Ascending aorta (tissue), 2 donors: ENCODE measurements around the gene FBXO21. TPM values are rescaled to one million over a fixed set of nuclear protein-coding genes. Genes with fewer than 3 reads are reported as not detected.

Source experiments
- DNase-seq, 2 donors: peaks; one replicate each; pipeline ENCODE4 v3.0.0-alpha.2; 2019; ENCODE audit warnings: low spot score in 2 of 2
- H3K27ac ChIP-seq, 2 donors: fragments of 200-600 bp; sonication (generic); one replicate each; pipeline ENCODE4 v1.5.1; 2016 to 2017; ENCODE audit warnings: mild to moderate bottlenecking in 1 of 2
- H3K27me3 ChIP-seq: fragments of 200-600 bp; sonication (generic); one replicate; pipeline ENCODE4 v1.5.1; 2017
- H3K36me3 ChIP-seq, 2 donors: fragments of 200-600 bp; sonication (generic); one replicate each; pipeline ENCODE4 v1.5.1; 2016
- H3K4me1 ChIP-seq, 2 donors: fragments of 200-600 bp; sonication (generic); one replicate each; pipeline ENCODE4 v1.5.1; 2016 to 2017; ENCODE audit warnings: mild to moderate bottlenecking in 1 of 2
- H3K4me3 ChIP-seq, 2 donors: fragments of 200-600 bp; sonication (generic); one replicate each; pipeline ENCODE4 v1.5.1; 2016 to 2017; ENCODE audit warnings: mild to moderate bottlenecking in 1 of 2
- H3K9me3 ChIP-seq, 2 donors: fragments of 200-600 bp; sonication (generic); one replicate each; pipeline ENCODE4 v1.5.1; 2016
- intact Hi-C: fragments of 100-400 bp; cut with DNase I; formaldehyde crosslinking; loops from one replicate; pipeline ENCODE4 v1.15.1; 2023
- total RNA-seq: library from RNA; depleted of rRNA; stranded (reverse); fragments of >200 nt; gene quantifications from one replicate; pipeline ENCODE4 v1.1.0, GENCODE V29; 2016
- TF ChIP-seq, protein P1 (sequence below), 3 experiments: fragments of 200-600 bp in 2 of 3; fragments of 450-650 bp in 1 of 3; sonication (generic) in 2 of 3; IDR thresholded peaks; one replicate each; pipeline ENCODE4 v1.5.1; 2016 to 2019; ENCODE audit warnings: antibody characterized with exemption in 3 of 3, mild to moderate bottlenecking in 1 of 3, moderate library complexity in 1 of 3

Gene FBXO21
- total RNA-seq, 1 donor from 2014 or later, result 35.9 TPM

DNA sequence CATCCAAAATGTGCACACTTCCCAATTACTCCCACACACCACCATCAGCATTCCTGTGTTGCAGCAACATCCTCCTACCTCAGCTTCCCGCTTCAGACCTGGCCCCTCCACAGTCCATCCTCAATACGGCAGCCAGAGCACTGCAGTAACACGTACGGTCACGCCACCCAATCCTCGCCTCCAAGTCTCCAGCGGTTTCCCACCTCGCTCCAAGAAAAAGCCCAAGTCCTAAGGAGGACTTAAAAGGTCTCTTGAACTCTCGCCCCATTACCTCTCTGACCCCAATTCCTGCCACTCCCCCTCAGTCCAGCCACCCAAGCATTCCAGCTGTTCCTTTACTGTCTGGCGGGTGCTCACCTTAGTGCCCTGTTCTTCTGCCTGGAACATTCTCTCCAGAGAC is 12.0 kb downstream of the FBXO21 start:
- DNase-seq, result no peak
- Histone ChIP-seq H3K9me3 (peaks cover 0 to 9% of the 10 kb centered on the region in 2 donors), H3K36me3 (peaks cover 53 to 85% of the 10 kb centered on the region in 2 donors), H3K4me3 (no peak overlapping the region), H3K27me3 (no peaks in the 10 kb centered on the region), H3K27ac (no peak overlapping the region), H3K4me1 (no peaks in the 10 kb centered on the region)
- TF ChIP-seq, protein P1, sequence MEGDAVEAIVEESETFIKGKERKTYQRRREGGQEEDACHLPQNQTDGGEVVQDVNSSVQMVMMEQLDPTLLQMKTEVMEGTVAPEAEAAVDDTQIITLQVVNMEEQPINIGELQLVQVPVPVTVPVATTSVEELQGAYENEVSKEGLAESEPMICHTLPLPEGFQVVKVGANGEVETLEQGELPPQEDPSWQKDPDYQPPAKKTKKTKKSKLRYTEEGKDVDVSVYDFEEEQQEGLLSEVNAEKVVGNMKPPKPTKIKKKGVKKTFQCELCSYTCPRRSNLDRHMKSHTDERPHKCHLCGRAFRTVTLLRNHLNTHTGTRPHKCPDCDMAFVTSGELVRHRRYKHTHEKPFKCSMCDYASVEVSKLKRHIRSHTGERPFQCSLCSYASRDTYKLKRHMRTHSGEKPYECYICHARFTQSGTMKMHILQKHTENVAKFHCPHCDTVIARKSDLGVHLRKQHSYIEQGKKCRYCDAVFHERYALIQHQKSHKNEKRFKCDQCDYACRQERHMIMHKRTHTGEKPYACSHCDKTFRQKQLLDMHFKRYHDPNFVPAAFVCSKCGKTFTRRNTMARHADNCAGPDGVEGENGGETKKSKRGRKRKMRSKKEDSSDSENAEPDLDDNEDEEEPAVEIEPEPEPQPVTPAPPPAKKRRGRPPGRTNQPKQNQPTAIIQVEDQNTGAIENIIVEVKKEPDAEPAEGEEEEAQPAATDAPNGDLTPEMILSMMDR (IDR thresholded peaks at IDR 0.05), result no peak
- intact Hi-C loops, result no loop called here

DNA sequence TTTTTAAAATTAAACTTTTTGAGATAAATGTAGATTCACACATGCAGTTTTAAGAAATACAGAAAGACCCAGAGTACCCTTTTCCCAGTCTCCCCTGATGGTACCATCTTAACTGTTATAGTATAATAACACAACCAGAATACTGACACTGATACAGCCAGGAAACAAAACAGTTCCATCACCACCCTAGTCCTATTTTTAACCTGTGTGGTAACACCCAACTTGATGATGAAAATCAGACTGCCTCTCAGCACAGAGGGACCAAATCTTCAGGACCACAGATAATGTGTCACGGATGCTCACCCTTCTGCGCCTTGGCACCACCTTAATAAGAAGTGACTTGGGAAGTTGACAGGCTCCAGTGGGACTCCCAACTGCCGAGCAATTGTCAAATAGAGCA is 18.1 kb downstream of the FBXO21 start:
- no peak overlapping the region for H3K27ac ChIP-seq
- no peaks in the 10 kb centered on the region for H3K27me3 ChIP-seq
- intact Hi-C loops, result no loop called here
- peaks cover 76 to 97% of the 10 kb centered on the region in 2 donors for H3K36me3 ChIP-seq
- no peak overlapping the region for H3K4me3 ChIP-seq
- H3K9me3 ChIP-seq, result no peaks in the 10 kb centered on the region
- H3K4me1 ChIP-seq, result no peaks in the 10 kb centered on the region
- DNase-seq, result no peak
- TF ChIP-seq, protein P1 (IDR thresholded peaks at IDR 0.05), result no peak

DNA sequence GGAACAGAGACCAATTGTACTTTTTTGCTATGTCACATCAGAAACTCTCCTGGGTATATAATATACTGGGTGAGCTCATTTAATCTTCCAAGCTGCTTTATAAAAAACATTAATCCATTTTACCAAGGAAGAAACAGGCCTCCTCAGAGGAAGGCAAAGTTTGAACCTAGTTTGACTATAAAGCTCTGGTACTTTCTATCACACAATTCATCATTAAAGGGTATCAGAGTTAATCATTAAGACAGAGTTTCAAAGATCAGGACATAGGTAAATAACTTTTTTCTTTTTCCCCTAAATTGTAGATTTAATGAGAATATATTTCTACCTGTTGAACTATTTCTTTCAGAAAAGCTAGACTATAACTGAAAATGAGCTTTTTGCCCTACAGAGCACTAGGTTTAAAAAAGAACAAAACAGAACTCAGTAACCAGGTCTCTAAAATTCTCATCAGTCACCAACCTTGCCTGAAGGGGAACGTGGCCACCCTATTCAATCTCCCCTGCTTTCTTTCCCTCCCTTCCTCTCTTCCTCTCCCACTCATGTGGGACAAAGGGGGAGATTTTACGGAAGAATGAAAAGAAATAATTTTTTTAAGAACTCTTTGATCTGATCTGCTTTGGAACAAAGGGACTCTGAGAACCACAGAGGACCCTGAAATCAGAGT is 18.6 kb downstream of the FBXO21 start:
- intact Hi-C loops, result no loop called here
- no peaks in the 10 kb centered on the region for H3K27me3 ChIP-seq
- DNase-seq, result no peak
- H3K4me1 ChIP-seq, result no peaks in the 10 kb centered on the region
- H3K9me3 ChIP-seq, result no peaks in the 10 kb centered on the region
- no peak overlapping the region for H3K27ac ChIP-seq
- TF ChIP-seq, protein P1 (IDR thresholded peaks at IDR 0.05), result no peak
- H3K36me3 ChIP-seq, result peaks cover 77 to 97% of the 10 kb centered on the region in 2 donors
- H3K4me3 ChIP-seq, result no peak overlapping the region

DNA sequence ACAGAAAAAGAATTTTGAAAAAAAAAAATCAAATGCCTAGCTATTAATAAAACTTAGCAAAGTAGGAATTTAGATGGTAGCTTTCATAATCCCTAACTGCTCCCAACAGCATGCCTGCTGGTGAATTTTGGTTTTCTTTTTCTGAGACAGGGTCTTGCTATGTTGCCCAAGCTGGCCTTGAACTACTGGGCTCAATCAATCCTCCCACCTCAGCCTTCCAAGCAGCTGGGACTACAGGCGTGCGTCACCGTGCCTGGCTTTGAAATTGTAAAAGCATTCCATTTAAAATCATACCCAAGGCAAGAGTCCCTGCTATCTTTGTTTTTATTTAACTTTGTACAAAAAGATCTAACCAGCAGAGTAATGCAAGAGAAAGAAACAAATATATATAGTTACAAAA is 20.7 kb downstream of the FBXO21 start:
- no peak overlapping the region for H3K27ac ChIP-seq
- intact Hi-C loops, result no loop called here
- TF ChIP-seq, protein P1 (IDR thresholded peaks at IDR 0.05), result no peak

DNA sequence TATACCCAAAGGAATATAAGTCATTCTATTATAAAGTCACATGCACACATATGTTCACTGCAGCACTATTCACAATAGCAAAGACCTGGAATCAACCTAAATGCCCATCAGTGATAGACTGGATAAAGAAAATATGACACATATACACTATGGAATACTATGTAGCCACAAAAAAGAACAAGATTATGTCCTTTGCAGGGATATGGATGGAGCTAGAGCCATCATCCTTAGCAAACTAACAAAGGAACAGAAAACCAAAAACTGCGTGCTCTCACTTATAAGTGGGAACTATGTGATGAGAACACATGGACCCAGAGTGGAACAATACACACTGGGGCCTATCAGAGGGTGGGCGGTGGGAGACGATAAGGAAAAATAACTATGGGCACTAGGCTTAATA is 21.3 kb downstream of the FBXO21 start:
- Histone ChIP-seq H3K27me3 (no peaks in the 10 kb centered on the region), H3K36me3 (peaks cover 75 to 97% of the 10 kb centered on the region in 2 donors), H3K4me1 (no peaks in the 10 kb centered on the region), H3K9me3 (no peaks in the 10 kb centered on the region), H3K27ac (no peak overlapping the region), H3K4me3 (no peak overlapping the region)
- TF ChIP-seq, protein P1 (IDR thresholded peaks at IDR 0.05), result no peak
- DNase-seq, result no peak
- intact Hi-C loops, result no loop called here

More for the DNA sequence above, 20.7 kb downstream of the FBXO21 start:
- no peak for DNase-seq
- peaks cover 77 to 97% of the 10 kb centered on the region in 2 donors for H3K36me3 ChIP-seq
- H3K4me1 ChIP-seq, result no peaks in the 10 kb centered on the region
- no peak overlapping the region for H3K4me3 ChIP-seq
- no peaks in the 10 kb centered on the region for H3K27me3 ChIP-seq
- no peaks in the 10 kb centered on the region for H3K9me3 ChIP-seq
